UCSD-AML1 (cell line): ENCODE measurements around the gene SHISAL1.

Experiments
- DNase-seq: peaks from one replicate; lab custom pipeline; 2025; ENCODE audit not compliant: unreplicated experiment; lab: John Stamatoyannopoulos, UW

The SHISAL1 gene

GRCh38 chr22:44261861-44262595, 50.7 kb downstream of the SHISAL1 start:
- DNase-seq, result no peak

GRCh38 chr22:44261164-44261860, 51.4 kb downstream of the SHISAL1 start:
- no peak for DNase-seq

DNA sequence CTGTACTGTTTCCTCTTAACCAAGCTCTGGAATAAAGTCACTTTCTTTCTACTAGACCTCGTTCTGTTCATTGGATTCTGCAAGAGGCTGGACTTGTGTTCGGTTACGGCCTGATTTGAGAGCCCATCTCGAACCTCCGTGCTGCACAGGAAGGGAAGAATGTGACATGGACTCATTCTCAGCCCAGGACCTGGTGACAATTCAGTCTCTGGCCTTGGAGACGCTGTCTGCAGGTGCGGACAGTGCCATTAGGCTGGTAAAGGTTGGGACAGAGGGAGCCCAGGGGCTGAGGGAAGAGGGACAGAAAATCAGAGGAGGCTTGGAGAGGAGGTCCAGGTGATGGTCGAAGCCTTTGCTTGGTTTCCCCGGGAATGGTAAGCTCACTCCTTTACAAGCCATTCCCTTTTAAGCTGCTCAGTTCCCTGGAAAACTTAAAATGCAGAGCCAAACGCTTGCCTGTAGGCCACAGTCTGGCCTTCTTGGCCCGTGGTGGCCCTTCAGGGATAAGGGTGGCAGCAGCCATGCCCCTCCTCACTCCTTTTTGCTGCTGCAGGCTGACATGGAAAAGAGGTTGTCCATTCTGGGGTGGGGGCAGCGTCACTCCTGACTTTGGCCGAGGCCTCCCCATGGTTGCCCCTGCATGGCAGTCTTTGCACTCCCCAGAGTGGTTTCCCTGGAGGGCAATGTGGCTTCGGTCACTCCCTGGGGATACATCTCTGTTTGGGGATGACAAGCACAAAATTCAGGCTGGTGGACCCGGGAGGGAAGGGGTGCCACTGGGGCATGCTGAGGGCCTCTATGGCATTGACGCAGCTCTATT, 52.3 kb downstream of the SHISAL1 start:
- no peak for DNase-seq

DNA sequence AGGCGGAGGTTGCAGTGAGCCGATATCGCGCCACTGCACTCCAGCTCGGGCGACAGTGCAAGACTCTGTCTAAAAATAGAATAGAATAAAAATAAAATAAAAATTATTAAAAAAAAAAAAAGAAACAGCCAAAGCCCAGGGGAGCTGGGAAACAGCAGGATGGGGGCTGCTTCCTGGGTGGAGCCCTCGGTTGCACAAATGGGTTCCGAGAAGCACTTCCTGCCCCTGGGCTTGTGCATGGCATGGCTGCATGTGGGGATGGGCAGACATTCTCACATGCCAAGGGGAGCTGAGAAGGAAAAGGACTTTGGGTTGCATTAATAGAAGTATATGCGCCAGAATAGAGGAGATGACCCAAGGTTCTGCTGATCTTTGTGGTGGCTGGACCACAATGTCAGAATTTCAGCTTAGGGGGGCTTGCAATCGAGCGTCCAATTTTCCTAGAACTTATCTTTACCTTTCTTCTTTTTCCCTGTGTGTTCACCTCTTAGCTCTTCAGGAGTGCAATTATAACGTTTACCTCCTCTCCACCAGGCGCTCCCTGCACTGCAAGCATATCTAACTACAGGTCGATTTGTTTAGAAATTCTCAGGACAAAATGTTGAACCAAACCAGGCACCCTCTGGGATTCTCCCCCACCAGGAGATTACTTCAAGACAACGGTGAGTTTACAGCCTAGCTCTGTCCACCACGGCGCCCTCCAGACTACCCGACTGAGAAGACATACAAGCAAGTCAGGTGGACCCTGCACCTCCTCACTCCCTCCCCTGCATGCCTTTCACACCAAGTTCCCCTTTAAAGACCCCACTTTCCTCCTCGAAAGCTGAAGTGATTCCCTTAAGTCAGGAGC, 53.2 kb downstream of the SHISAL1 start:
- no peak for DNase-seq

DNA sequence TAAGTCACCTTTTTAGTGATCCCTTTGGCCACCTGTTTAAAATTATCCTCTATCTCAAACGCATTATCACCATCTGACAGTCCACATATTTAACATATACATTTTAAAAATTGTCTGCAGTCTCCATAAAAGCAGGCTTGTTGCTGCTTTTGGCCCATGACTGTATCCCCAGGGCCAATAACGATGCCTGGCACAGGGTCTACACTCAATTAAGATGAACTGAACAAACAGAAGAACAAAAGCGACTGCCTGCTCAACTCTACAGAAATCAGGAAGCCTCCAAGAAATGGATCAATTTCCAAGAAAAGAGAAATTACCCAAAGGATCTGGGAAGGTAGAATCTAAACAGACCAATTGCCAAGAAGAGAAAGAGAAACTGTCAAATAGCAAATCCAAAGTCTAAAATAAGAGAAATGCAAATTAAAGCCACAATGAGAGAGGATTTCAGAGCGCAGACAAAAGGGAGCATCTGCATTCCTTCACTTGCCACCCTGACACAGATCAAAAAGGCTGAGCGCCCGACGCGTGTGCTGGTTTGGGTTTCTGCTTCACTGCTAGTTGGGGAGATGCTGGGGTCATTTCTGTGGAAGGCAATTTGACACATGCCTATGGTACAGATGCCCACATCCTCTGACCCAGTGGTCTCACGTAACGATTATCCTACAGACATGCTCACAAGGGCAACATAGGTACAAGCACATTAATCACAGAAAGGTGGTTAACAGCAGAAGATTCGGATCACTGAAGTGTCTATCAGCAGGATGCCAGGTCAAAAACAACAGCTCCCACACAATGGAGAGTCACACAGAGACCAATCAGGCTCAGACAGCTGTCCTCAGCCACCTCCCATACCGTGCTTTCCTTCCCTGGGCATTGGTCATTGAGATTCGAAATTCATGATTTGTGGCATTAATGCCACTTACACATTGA, 55.9 kb downstream of the SHISAL1 start:
- no peak for DNase-seq

- DNase-seq, result no peak
These were observed 56.7 kb downstream of the SHISAL1 start for GRCh38 chr22:44256085-44256484.

GRCh38 chr22:44254811-44255210, 57.9 kb downstream of the SHISAL1 start:
- no peak for DNase-seq

GRCh38 chr22:44249376-44250147, 63.2 kb downstream of the SHISAL1 start:
- DNase-seq, result no peak

DNA sequence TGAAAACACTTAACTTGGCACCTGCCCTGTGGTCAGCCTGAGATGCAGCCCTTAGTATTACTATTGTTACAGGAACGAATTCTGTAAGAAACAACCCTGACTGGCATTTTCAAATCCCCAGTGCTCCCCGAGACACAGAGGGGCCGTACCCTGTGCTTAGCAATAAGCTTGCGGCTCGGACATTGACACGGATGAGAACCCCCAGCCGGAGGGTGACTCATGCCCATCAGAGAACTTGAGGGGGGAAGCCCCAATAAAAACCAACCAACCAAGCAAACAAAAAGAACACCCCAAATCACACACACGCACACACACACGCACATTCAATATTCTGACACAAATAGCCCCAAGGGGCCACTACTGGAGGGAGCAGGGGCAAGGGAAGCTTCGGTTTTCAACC, 63.8 kb downstream of the SHISAL1 start:
- no peak for DNase-seq

GRCh38 chr22:44247923-44248892, 64.5 kb downstream of the SHISAL1 start:
- no peak for DNase-seq

DNA sequence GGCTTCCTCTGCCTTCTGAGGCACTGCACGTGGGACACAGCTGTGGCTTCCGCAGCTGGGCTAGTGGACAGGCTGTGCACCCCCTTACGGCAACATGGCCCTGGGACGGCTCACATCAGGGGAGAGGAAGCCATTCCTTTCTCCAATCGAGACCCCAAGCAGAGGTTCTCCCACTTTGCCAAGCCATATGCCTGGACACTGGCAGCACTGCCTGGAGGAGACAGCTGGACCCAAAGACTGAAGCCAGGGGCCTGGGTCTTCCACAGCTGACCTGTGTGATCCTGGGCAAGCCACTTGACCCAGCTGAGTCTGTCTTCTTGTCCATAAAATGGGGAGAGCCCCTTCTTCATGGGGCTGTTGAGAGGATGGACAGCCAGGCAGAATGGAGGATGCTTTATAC, 65.4 kb downstream of the SHISAL1 start:
- no peak for DNase-seq

DNA sequence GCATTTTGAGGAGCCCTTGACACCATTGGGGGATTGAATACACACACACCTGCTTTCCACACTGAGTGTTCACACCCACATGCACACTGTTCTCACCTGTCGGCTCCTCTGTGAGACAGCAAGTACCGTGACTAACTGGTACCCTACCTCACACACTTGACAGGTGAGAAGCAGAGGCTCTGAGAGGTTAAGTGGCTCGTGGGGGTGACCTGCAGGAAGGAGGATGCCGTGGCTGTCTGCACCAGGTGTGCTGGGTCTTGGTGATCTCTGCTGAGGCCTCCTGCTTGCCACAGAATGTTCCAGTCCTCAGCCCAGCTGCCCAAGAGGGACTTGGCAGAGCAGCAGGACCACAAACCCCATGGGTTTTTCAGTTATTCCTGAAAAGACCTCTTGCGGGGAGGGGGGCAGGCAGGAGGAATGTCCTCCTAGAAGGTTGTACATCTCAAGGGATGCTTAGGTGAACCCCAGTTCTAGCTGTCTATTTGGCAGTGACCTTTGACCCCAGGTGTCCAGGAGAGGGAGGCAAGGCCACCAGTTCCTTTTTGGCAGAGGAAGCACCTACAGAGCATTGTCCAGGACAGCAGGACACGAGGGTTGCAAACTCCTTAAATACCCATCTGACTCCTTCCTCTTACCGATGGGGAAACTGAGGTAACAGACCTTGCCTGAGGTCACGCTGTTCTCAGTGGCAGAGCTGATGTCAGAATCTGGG, 66.0 kb downstream of the SHISAL1 start:
- no peak for DNase-seq

DNA sequence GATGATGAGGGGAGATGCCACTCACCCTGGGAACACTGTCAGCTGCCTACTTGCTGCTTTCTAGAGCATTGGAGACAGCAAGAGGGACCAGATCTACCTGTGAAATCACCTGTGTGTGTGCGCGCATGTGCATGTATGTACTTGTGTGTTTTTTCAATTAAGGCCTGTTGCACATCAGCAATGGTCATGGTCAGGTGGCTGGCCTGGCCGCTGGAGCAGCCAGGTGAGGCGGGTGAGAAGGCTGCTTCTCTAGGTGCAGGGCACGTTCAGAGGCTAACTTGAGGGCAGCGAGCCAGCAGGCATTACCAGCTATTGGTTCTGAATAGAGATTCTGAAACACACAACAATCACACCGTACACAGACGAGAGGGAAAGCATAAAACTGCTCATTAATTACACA, 66.9 kb downstream of the SHISAL1 start:
- no peak for DNase-seq

- DNase-seq, result no peak
These were observed 67.3 kb downstream of the SHISAL1 start for GRCh38 chr22:44245438-44245837.

- no peak for DNase-seq
These were observed 68.4 kb downstream of the SHISAL1 start for GRCh38 chr22:44244265-44244822.

DNA sequence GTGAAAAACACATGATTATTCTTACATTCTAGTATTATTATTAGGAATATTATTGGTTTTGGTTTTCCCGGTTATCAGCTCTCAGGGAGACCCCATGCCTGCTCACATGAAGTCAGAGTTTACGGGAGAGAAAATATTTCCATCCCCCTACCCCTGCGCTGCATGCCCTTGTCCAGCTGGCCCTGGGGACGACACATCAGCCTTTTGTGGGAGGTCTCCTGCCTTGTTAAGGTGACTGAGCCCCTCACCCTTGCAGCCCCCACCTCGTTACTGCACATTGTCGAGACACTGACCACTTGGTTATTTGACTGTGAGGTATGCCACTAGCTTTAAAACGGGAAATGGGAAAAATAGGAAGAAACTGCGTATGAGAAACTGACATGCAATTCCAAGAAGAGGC, 69.0 kb downstream of the SHISAL1 start:
- no peak for DNase-seq
